CD4-positive, CD25-positive, alpha-beta regulatory T cell (primary cell): Measurements from ENCODE around the gene ZNF747. TPM values are rescaled to one million over a fixed set of nuclear protein-coding genes. Genes with fewer than 3 reads are reported as not detected.
A peak's percentile ranks its signal among the peaks of the same experiment; 100 is the strongest.

Source experiments
- ATAC-seq, 2 donors: fragments of 150-1000 bp; cut with Tn5 transposase; one replicate each; pipeline ENCODE4 v1.10.0; 2021; ENCODE audit warnings: low read depth in 2 of 2, moderate number of reproducible peaks in 2 of 2, moderate library complexity in 1 of 2
- DNase-seq, 3 donors: peaks; one replicate each; pipeline versions ENCODE4 v3.0.0 to v3.0.0-alpha.2; 2012 to 2022; ENCODE audit warnings: mixed read lengths in 1 of 3
- H3K27ac ChIP-seq: one replicate; pipeline ENCODE4 v1.7.0; 2013; ENCODE audit warnings: mild to moderate bottlenecking, low read length; ENCODE audit not compliant: insufficient read depth, poor library complexity, severe bottlenecking
- H3K27me3 ChIP-seq: one replicate; pipeline ENCODE4 v1.7.0; 2013; ENCODE audit warnings: low read length; ENCODE audit not compliant: control insufficient read depth, insufficient read depth
- H3K36me3 ChIP-seq: one replicate; pipeline ENCODE4 v1.7.0; 2013; ENCODE audit warnings: mild to moderate bottlenecking, low read length, moderate library complexity; ENCODE audit not compliant: control insufficient read depth, insufficient read depth
- H3K4me1 ChIP-seq: 2 replicates; pipeline ENCODE4 v1.7.0; 2013; ENCODE audit warnings: mild to moderate bottlenecking, low read length; ENCODE audit not compliant: insufficient read depth, control insufficient read depth, poor library complexity, severe bottlenecking
- H3K4me3 ChIP-seq: one replicate; pipeline ENCODE4 v1.7.0; 2013; ENCODE audit warnings: low read depth, mild to moderate bottlenecking, low read length, moderate library complexity
- H3K9me3 ChIP-seq, 2 experiments: 1 replicate in 1 of 2; 2 replicates in 1 of 2; pipeline ENCODE4 v1.7.0; 2013; ENCODE audit warnings: low read length in 2 of 2, mild to moderate bottlenecking in 1 of 2, moderate library complexity in 1 of 2; ENCODE audit not compliant: control insufficient read depth in 2 of 2
- H3K27ac Mint-ChIP-seq, 3 donors: one replicate each; pipeline ENCODE4 v1.8.0; 2020 to 2022; ENCODE audit warnings: mild to moderate bottlenecking in 3 of 3, mixed read lengths in 3 of 3, moderate library complexity in 2 of 3
- H3K27me3 Mint-ChIP-seq: one replicate; pipeline ENCODE4 v1.8.0; 2022; ENCODE audit warnings: mild to moderate bottlenecking, mixed read lengths
- H3K36me3 Mint-ChIP-seq: one replicate; pipeline ENCODE4 v1.8.0; 2020; ENCODE audit warnings: mixed read lengths
- H3K4me1 Mint-ChIP-seq, 4 donors: one replicate each; pipeline ENCODE4 v1.8.0; 2020 to 2022; ENCODE audit warnings: mixed read lengths in 4 of 4, mild to moderate bottlenecking in 1 of 4
- H3K4me3 Mint-ChIP-seq, 4 donors: one replicate each; pipeline ENCODE4 v1.8.0; 2020 to 2022; ENCODE audit warnings: mild to moderate bottlenecking in 4 of 4, mixed read lengths in 4 of 4, moderate library complexity in 3 of 4
- H3K9me3 Mint-ChIP-seq, 7 donors: one replicate each; pipeline ENCODE4 v1.8.0; 2020 to 2022; ENCODE audit warnings: mixed read lengths in 7 of 7, mild to moderate bottlenecking in 3 of 7, moderate library complexity in 2 of 7
- polyA plus RNA-seq, 4 donors: library from polyadenylated mRNA; unstranded; fragments of 300-500 nt; fragmentation: Illumina TruSeq; gene quantifications; one replicate each; pipeline ENCODE4 v1.2.3, GENCODE V29; 2021
- total RNA-seq: library from RNA; stranded (reverse); gene quantifications from one replicate; pipeline ENCODE4 v1.2.3, GENCODE V29; 2022

ZNF747 gene
- total and polyA plus RNA-seq, 5 donors from 2014 or later = 5.0 to 9.4 (median 8.4) TPM

- H3K9me3 Mint-ChIP-seq = no peaks in the 10 kb centered on the region
- peak overlapping the region; percentile 95 for H3K27ac ChIP-seq
- H3K4me3 ChIP-seq = peak overlapping the region; percentile 70
- H3K27ac Mint-ChIP-seq = peak overlapping the region; percentile 51 to 95 (median 91)
- H3K4me1 Mint-ChIP-seq = peaks cover 16 to 54% (median 32%) of the 10 kb centered on the region in 4 donors
- peaks cover 50% of the 10 kb centered on the region for H3K4me1 ChIP-seq
- peak overlapping the region; percentile 86 to 94 (median 88) for H3K4me3 Mint-ChIP-seq
- H3K9me3 ChIP-seq = no peaks in the 10 kb centered on the region
- H3K27me3 Mint-ChIP-seq = no peaks in the 10 kb centered on the region
- H3K36me3 ChIP-seq = no peaks in the 10 kb centered on the region
- no peaks in the 10 kb centered on the region for H3K36me3 Mint-ChIP-seq
- no peaks in the 10 kb centered on the region for H3K27me3 ChIP-seq
- ATAC-seq = no peak
- DNase-seq = no peak
Measured at GRCh38 chr16:30569746-30570635, 35.3 kb upstream of the ZNF747 start.

- Mint-ChIP-seq H3K4me1 (peaks cover 13 to 54% (median 32%) of the 10 kb centered on the region in 4 donors), H3K27me3 (no peaks in the 10 kb centered on the region), H3K9me3 (no peaks in the 10 kb centered on the region), H3K36me3 (no peaks in the 10 kb centered on the region), H3K4me3 (peak overlapping the region in 3 of 4 donors; percentile 15 to 87 (median 16)), H3K27ac (peak overlapping the region in 2 of 3 donors; percentile 25 to 92)
- no peaks in the 10 kb centered on the region for H3K9me3 ChIP-seq
- H3K4me3 ChIP-seq = no peak overlapping the region
- no peaks in the 10 kb centered on the region for H3K27me3 ChIP-seq
- DNase-seq = no peak
- peak overlapping the region; percentile 95 for H3K27ac ChIP-seq
- H3K36me3 ChIP-seq = no peaks in the 10 kb centered on the region
- no peak for ATAC-seq
- H3K4me1 ChIP-seq = peaks cover 50% of the 10 kb centered on the region
Measured at GRCh38 chr16:30569281-30569680, 34.6 kb upstream of the ZNF747 start.

DNA sequence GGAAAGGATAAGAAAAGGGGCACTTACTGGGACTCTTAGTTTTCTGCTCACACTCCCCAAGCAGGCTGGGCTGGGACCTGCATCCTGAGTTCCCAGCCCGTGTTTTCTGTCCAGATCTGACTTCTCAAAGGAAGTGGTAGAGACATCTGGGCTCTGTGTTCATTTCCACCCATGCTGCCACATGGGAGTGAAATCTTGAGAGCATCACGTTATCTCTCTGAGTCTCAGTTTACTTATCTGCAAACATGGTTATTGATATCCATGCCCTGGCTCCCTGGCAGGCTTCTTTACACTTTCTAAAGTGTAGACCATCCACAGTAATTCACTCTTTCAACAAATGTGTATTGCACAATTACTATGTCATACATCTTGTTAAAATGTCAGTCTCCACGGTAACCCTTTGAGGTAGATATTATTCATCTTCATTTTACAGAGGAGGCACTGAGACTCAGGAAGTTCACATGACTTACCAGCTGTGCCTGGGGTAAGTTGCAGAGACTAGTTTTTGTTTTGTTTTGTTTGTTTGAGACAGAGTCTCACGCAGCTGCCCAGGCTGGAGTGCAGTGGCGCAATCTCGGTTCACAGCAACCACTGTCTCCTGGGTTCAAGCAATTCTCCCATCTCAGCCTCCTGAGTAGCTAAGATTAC lies 33.5 kb upstream of the ZNF747 start:
- no peaks in the 10 kb centered on the region for H3K36me3 ChIP-seq
- peak overlapping the region; percentile 87 to 92 (median 90) for H3K4me3 Mint-ChIP-seq
- peak; percentile 59 to 63 for ATAC-seq
- peaks cover 13 to 51% (median 29%) of the 10 kb centered on the region in 4 donors for H3K4me1 Mint-ChIP-seq
- no peaks in the 10 kb centered on the region for H3K27me3 Mint-ChIP-seq
- H3K9me3 ChIP-seq = no peaks in the 10 kb centered on the region
- H3K27ac ChIP-seq = peak overlapping the region; percentile 95
- H3K36me3 Mint-ChIP-seq = no peaks in the 10 kb centered on the region
- H3K4me3 ChIP-seq = peak overlapping the region; percentile 66
- H3K27ac Mint-ChIP-seq = peak overlapping the region; percentile 96 to 99 (median 98)
- H3K4me1 ChIP-seq = peaks cover 50% of the 10 kb centered on the region
- DNase-seq = peak; percentile 26 to 87 (median 80)
- H3K27me3 ChIP-seq = no peaks in the 10 kb centered on the region
- no peaks in the 10 kb centered on the region for H3K9me3 Mint-ChIP-seq

- Histone ChIP-seq H3K4me3 (peak overlapping the region; percentile 66), H3K9me3 (no peaks in the 10 kb centered on the region), H3K36me3 (no peaks in the 10 kb centered on the region), H3K27me3 (no peaks in the 10 kb centered on the region), H3K27ac (peak overlapping the region; percentile 95), H3K4me1 (peaks cover 47% of the 10 kb centered on the region)
- Mint-ChIP-seq H3K27ac (peak overlapping the region; percentile 98 to 99 (median 98)), H3K36me3 (no peaks in the 10 kb centered on the region), H3K4me3 (peak overlapping the region; percentile 25 to 92 (median 90)), H3K9me3 (no peaks in the 10 kb centered on the region), H3K27me3 (no peaks in the 10 kb centered on the region), H3K4me1 (peaks cover 13 to 50% (median 27%) of the 10 kb centered on the region in 4 donors)
- ATAC-seq (peak in 1 of 2 donors; percentile 10), DNase-seq (peak; percentile 51 to 64 (median 56))
Measured at GRCh38 chr16:30567160-30567990, 32.7 kb upstream of the ZNF747 start.

- no peaks in the 10 kb centered on the region for H3K36me3 Mint-ChIP-seq
- ATAC-seq = no peak
- no peaks in the 10 kb centered on the region for H3K9me3 Mint-ChIP-seq
- peak overlapping the region; percentile 95 for H3K27ac ChIP-seq
- H3K27ac Mint-ChIP-seq = peak overlapping the region; percentile 98 to 99 (median 98)
- peaks cover 5 to 45% (median 23%) of the 10 kb centered on the region in 4 donors for H3K4me1 Mint-ChIP-seq
- H3K27me3 ChIP-seq = no peaks in the 10 kb centered on the region
- H3K4me3 ChIP-seq = no peak overlapping the region
- no peaks in the 10 kb centered on the region for H3K27me3 Mint-ChIP-seq
- no peak for DNase-seq
- peaks cover 45% of the 10 kb centered on the region for H3K4me1 ChIP-seq
- no peaks in the 10 kb centered on the region for H3K36me3 ChIP-seq
- peak overlapping the region in 2 of 4 donors; percentile 13 to 91 for H3K4me3 Mint-ChIP-seq
- no peaks in the 10 kb centered on the region for H3K9me3 ChIP-seq
Measured at GRCh38 chr16:30566531-30566930, 31.9 kb upstream of the ZNF747 start.

DNA sequence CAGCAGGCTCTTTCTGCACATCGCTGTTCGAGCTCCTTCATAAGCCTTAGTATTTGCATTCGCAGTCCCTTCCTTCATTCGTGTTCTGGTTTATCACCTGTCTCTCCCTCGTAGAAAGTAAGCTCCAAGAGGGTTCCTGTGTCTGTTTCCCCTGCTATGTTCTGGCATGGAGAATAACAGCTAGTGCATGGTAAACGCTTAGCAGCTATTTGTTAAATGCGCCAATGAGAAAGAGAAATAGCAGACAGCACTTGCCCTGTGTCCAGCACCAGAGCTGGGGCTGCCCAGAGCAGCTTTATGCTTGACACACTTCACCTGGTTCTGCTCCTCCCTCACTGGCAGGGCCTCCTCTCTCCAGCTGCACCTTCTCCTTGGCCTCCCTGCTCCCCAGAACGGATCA lies 31.3 kb upstream of the ZNF747 start:
- Histone ChIP-seq H3K36me3 (no peaks in the 10 kb centered on the region), H3K4me1 (peaks cover 47% of the 10 kb centered on the region), H3K4me3 (no peak overlapping the region), H3K27ac (peak overlapping the region; percentile 95), H3K9me3 (no peaks in the 10 kb centered on the region), H3K27me3 (no peaks in the 10 kb centered on the region)
- DNase-seq (no peak), ATAC-seq (no peak)
- no peaks in the 10 kb centered on the region for H3K36me3 Mint-ChIP-seq
- H3K9me3 Mint-ChIP-seq = no peaks in the 10 kb centered on the region
- peaks cover 9 to 46% (median 26%) of the 10 kb centered on the region in 4 donors for H3K4me1 Mint-ChIP-seq
- no peaks in the 10 kb centered on the region for H3K27me3 Mint-ChIP-seq
- H3K4me3 Mint-ChIP-seq = peak overlapping the region in 3 of 4 donors; percentile 13 to 91 (median 70)
- H3K27ac Mint-ChIP-seq = peak overlapping the region; percentile 16 to 62 (median 38)

DNA sequence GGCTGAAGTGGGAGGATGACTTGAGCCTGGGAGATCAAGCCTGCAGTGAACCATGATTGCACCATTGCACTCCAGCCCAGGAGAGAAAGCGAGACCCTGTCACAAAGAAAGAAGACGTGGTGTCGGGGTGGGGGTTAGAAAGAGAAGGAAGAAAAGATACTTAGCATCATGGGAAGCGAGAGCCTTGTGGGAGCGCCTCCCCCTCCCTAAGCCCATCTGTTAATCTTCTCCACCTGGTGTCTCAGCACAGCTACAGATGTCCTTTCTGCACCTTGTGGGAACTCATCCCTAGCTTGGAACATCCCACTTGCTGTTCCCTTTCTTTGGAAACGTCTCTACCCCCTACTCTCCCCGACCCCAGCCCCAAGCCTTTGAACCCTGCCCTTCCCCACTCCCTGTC lies 30.9 kb upstream of the ZNF747 start:
- Histone ChIP-seq H3K36me3 (no peaks in the 10 kb centered on the region), H3K27ac (no peak overlapping the region), H3K9me3 (no peaks in the 10 kb centered on the region), H3K27me3 (no peaks in the 10 kb centered on the region), H3K4me3 (no peak overlapping the region), H3K4me1 (peaks cover 44% of the 10 kb centered on the region)
- peak overlapping the region in 2 of 3 donors; percentile 38 to 56 for H3K27ac Mint-ChIP-seq
- no peaks in the 10 kb centered on the region for H3K9me3 Mint-ChIP-seq
- no peaks in the 10 kb centered on the region for H3K27me3 Mint-ChIP-seq
- peaks cover 11 to 47% (median 27%) of the 10 kb centered on the region in 4 donors for H3K4me1 Mint-ChIP-seq
- DNase-seq = no peak
- H3K4me3 Mint-ChIP-seq = no peak overlapping the region
- ATAC-seq = no peak
- H3K36me3 Mint-ChIP-seq = no peaks in the 10 kb centered on the region
